HS-27A (cell line): ENCODE results near the gene LAMB2.

Experiments
- DNase-seq: peaks from one replicate; pipeline ENCODE4 v3.0.0-alpha.2; 2012; ENCODE audit warnings: low read depth, missing footprints

Gene LAMB2

DNA sequence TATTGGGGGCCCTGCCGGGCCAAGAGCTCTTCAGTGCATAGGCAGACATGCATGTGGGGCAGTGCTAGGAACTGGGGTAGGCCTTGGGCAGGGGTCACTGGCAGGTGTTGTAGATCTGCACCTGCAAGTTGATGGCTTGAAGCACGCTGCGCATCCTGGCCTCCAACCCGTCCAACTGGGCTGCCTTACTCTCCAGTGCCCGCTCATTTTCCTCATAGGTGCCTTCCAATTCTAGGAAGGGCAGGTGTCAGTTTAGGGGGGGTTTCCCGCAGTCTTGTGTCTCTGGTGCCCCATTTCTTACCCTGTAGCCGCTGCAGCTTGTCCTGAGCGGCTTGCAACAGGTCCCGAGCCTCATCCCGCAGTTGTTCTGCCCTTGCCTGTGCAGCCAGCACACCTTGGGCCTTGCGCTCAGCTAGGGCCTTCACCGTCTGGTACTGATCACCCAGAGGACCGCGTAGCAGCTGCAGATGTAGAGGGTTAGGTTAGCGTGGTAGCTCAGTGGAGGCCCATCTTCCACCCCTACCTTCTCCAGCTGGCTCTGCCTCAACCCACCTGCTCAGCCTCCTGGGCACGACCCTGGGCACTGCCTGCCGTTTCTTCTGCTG lies 11.6 kb downstream of the LAMB2 start:
- DNase-seq: no peak

DNA sequence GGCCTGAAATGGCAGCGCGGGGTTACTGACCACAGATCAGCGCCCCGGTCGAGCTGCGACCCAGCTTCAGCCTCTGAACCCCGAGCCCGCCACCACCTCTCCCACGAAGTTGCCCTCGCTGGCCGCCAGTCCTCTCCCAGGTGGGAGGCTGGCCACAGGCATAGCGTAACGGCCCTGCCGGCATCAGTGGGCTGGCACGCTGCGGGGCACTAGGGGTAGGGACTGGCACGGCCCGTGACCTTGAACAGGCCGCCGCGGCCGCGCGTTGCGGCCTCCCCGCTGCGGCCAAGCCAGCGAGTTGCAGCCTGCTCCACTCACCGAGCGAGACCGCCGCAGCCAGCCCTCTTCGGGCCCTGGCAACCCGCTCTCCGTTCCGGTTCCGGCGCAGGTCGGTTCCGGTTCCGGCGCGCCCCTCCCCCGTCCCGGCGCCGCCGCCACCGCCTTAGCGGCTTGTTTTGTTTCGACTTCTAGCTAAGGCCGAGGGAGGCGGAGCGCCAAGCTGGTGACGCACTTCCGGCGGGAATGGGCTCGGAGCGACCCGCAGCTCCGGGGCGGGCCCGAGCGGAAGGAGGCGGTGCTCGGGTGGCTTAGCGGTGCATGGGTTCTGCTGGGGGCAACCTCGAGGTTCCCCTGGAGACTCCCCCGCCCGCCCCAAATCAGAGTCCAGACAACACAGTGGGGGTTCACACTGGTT lies 12.3 kb downstream of the LAMB2 start, which contains the start of gene USP19:
Gene USP19, minus strand, starts transcription at position 386 of the 694 bp plus-strand sequence. CDS start 1,678 bp downstream, outside the sequence.
- peak; percentile 48 for DNase-seq

- no peak for DNase-seq
These were observed 12.8 kb downstream of the LAMB2 start for GRCh38 chr3:49120096-49120437.

DNA sequence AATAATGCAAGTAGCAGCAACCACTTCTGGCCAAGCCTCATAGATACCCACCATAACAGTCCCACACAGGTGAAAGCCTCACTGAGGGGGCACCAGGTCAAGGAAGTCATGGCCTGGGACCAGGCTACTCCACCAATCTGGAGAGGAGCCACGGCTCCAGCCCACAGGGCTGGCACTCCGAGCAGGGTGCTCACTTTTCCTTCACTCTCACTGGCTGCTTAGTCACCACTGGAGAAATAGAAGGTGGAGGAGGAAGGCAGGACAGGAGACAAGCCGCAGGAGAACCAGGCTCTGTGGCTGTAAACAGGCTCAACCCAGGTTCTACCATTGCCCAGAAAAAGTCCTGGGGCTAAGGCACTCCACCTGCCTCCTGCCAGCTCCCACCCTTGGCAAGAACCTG lies 13.4 kb downstream of the LAMB2 start:
- no peak for DNase-seq

DNA sequence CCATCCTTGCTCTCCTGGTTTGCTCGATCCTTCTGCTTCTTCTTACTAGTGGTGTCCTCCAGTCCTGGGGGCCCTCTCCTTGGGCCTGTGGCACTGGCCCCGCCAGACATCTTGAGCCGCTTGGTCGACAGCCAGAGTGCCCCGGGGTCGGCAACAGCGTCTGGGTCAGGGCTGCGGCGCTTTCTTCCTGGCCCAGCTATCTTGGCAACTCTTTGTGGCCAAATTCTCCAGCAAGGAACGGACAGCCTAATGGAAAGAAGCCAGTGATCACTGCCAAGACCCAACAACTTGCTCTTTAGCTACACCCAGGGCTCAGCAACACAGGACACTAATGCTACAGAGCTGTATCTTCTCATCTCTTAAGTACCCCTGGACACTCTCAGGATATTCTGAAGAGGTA lies 13.8 kb downstream of the LAMB2 start:
- DNase-seq: no peak

DNA sequence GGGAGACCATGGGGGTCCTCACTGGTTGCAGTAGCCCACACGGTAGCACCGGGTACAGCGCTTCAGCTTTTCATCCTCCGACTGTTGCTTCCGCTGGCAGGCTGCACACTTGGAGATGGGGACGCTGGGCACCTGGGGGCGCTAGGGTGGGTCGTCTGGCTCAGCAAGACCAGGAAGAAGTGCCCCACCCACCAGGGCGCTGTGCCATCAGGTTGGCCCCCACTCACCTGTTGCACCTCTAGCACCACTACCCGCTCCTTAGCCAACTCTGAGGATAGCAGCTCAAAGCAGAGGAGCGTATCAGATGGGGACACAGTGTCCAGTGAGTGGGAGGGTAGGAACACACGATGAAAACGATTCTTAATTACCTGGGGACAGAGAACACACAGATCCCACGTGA lies 20.6 kb downstream of the LAMB2 start:
- DNase-seq: no peak

- no peak for DNase-seq
These were observed 21.5 kb downstream of the LAMB2 start for GRCh38 chr3:49111347-49111746.

- no peak for DNase-seq
These were observed 22.1 kb downstream of the LAMB2 start for GRCh38 chr3:49110780-49111179.

DNA sequence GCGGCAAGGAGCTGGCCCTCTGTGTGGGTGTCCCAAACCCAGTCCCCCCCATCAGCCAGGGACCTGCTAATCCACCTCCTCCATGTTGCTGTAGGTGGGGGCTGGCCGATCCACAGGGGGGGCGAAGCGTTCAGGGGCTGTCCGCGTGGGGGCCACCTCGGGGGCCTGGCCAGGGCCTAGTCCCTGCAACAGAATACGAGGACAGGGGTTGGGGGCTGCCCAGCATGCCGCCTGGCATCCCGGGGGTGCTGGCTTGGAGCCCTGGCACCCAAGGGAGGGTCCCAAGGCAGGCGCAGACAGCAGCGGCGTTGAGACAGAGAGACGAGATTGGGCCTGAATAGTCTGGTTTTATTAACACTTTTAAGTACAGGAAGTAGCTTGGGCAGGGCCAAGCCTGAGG lies 24.5 kb downstream of the LAMB2 start:
- no peak for DNase-seq

- DNase-seq: peak; percentile 81
These were observed 28.2 kb downstream of the LAMB2 start, which contains the start of gene QARS1 for GRCh38 chr3:49104427-49105291. QARS1 (minus strand) TSS chr3:49104757; CDS start chr3:49104733, 24 bp downstream.

GRCh38 chr3:49104052-49104426 lies 28.8 kb downstream of the LAMB2 start:
- no peak for DNase-seq

GRCh38 chr3:49100046-49100615 lies 32.7 kb downstream of the LAMB2 start:
- no peak for DNase-seq

- no peak for DNase-seq
These were observed 33.8 kb downstream of the LAMB2 start for GRCh38 chr3:49098910-49099630.

DNA sequence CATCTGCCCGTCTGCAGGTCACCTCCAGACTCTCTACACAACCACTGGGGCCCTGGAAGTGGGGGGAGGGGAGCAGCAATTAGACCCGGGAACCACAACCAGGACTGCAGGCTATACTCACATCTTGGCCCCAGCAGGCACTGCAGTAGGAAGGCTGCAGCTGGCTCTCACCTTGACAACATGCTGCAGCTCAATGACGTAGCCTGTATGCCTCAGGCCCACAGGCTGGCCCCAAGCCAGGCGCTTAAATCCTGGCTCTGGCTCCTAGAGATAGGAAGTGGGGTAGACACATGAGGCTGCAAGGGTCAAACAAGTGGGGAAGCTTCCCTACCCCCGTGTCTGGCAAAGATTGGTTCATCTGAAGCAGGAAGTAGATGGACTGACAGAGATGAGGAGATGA lies 34.4 kb downstream of the LAMB2 start:
- no peak for DNase-seq

DNA sequence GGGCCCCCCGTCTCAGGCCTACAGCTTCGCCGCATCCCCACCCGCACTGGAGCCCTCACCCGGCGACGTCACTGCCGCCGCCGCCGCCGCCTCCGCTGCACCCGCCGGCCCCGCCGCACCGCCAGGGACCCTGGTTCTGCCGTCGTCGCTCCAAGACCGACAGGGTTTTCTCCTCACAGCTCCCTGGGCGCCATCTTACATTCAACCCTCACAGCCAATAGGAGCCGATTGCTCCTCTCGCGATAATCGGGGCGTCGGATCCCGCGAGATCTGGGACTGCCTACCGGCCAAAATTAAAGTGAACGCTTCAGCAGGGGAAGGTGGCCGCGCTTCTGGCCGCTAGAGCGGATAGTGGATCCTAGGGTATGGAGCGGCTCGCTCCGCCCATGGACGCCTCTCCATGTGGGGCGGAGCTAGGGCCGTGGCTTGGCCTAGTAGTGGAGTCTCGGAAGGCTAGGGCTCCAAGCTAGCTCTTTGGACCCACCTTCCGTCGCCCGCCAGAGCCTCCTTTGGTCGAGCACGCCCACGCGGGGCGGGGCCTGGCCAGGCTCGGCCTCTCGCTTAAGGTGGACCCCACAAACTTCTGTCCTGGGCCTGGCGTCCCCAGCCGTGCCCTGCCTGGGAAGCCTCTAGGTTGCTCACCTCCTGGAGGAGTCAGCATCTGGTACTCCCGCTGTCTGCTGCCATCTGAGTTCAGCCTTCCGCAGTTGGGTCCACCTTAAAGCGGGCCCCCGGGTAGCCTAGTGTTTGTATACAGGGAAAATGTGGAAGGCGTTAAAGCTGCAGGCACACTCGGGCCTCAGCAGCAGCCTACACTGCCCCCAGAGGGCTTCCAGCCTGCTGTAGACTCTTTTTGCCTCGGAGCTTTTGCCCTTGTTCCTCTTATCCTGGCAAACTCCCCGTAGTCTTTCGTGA lies 38.7 kb downstream of the LAMB2 start, which contains the start of gene QRICH1:
Gene QRICH1, minus strand, starts transcription at position 219 of the 915 bp plus-strand sequence. CDS start 17,054 bp downstream, outside the sequence.
- peak; percentile 99 for DNase-seq

DNA sequence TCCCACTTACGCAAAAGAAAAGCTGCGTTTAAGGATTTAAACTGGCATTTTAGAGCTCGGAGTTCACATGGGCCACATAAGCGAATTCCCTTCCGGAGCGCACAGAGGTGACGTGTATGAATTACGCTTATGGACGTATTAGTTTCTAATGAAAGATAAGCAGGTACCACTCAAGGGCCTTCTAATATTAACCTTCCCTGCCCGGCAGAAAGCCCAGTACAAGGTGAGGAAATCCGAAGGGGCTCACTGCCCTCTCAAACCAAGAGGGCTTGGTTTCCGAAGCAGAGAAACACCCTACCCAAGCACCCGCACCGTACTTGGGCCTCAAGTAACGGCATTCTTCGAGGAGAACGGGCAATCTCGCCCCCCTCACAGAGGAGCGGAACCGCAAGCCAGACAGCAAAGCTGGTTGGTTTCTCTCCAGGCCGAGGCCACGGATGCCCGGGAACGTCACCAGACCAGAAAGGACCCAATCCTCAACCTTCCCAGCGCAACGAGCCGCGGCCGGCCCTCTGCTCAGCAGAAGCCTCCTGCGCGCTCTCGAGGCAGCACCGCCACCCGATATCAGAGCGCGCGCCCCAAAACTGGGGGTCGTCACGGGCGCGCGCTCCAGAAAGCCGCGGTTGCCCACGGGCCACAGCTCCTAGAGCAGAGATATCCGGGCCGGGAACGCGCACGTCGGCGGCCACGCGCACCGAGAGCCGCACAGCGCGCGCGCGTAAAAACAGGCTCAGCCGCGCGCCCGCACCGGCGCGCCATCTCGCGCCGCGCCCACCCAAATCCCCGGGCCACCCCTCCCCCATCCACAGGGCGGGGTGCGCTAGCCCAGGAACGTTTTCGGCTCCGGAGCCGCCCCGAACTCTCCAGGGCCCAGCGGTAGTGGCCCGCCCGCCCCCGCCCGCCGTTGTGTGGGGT lies 39.7 kb downstream of the LAMB2 start:
- DNase-seq: peak; percentile 59

DNA sequence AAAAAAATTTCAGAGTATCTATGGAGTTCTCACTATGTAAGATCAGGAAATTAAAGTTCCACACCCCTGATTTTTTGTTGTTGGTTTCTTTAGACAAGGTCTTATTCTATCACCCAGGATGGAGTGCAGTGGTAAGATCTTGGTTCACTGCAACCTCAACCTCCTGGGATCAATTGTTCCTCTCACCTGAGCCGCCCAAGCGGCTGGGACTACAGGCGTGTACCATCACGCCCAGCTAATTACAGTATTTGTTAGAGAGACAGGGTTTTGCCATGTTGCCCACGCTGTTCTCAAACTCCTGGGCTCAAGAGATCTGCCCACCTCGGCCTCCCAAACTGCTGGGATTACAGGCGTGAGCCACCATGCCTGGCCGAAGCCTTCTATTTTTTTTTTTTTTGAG lies 51.4 kb downstream of the LAMB2 start:
- DNase-seq: no peak

DNA sequence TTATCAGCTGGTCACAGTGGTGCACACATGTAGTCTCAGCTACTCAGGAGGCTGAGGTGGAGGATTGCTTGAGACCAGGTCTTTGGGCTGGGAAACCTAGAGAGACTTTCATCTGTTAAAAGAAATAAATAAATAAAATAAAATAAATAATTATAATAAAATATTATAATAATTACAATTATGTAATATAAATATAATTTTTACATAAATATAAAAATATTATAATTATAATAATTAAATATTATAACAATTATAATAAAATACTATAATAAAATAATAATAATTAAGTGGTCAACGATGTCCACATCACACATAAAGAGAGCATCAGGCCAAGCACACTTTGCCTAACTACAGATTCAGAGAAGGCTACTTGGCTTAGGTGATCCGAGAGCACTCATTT lies 53.6 kb downstream of the LAMB2 start:
- DNase-seq: no peak

GRCh38 chr3:49076646-49077045 lies 56.2 kb downstream of the LAMB2 start:
- DNase-seq: no peak

GRCh38 chr3:49076116-49076515 lies 56.7 kb downstream of the LAMB2 start:
- DNase-seq: no peak
